ENCODE measurements around the gene NFIA. TPM values are rescaled to one million over a fixed set of nuclear protein-coding genes. Genes with fewer than 3 reads are reported as not detected.
A peak's percentile ranks its signal among the peaks of the same experiment; 100 is the strongest.

NFIA gene
- total RNA-seq, 1 donor, result 19.7 TPM

GRCh38 chr1:61098333-61098732 lies 16.0 kb downstream of the NFIA start:
- no peak for DNase-seq (ENCODE audit: low read depth in 2 of 3, low spot score in 2 of 3)

- no peak for DNase-seq (ENCODE audit: low read depth in 2 of 3, low spot score in 2 of 3)
Observed at GRCh38 chr1:61098906-61099437, 16.6 kb downstream of the NFIA start.

- DNase-seq (ENCODE audit: low read depth in 2 of 3, low spot score in 2 of 3), result no peak
Observed at GRCh38 chr1:61100578-61100977, 18.2 kb downstream of the NFIA start.

GRCh38 chr1:61101536-61101935 lies 19.2 kb downstream of the NFIA start:
- no peak for DNase-seq (ENCODE audit: low read depth in 2 of 3, low spot score in 2 of 3)

DNA sequence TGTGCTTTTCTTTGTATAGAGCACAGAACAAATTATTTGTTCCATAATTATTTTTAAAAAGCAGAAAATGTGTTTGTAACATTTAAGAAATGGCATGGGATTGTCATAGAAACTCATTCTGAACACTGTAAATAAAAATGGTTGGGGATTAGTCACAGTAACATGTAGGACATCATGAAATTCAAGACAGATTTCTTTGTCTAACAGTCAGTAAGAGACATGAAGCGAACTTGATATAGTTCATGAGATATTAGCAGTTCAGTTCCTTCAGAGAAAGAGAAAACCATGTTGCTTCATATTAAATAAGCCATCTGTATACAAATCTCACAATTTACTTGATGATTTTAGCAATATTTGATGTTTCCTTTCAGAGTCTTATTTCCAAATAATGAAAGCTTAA lies 19.7 kb downstream of the NFIA start:
- peak in 1 of 3 donors; percentile 16 for DNase-seq (ENCODE audit: low read depth in 2 of 3, low spot score in 2 of 3)

DNA sequence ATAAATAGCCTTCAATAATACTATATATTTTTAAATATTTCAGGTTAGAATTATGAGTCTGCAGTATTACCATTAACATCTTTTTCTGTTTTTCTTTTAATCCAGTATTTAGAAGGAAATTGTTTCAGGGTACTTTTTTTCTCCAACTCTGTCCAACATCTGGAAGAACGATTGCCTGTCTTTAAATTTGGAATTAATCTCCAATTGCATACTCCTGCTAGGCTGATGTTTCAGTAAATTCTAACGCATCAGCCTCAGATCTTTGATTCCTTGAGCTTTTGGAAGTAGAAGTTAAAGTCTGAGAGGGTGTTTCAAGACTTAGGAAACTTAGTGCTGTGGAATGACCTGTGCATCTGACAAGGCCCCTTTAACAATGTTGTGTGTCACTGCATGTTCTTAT lies 20.3 kb downstream of the NFIA start:
- DNase-seq (ENCODE audit: low read depth in 2 of 3, low spot score in 2 of 3), result no peak

- DNase-seq (ENCODE audit: low read depth in 2 of 3, low spot score in 2 of 3), result peak in 1 of 3 donors; percentile 42
Observed at GRCh38 chr1:61104220-61104671, 21.9 kb downstream of the NFIA start.

GRCh38 chr1:61107638-61108037 lies 25.3 kb downstream of the NFIA start:
- no peak for DNase-seq (ENCODE audit: low read depth in 2 of 3, low spot score in 2 of 3)

GRCh38 chr1:61109158-61109557 lies 26.8 kb downstream of the NFIA start:
- DNase-seq (ENCODE audit: low read depth in 2 of 3, low spot score in 2 of 3), result peak in 1 of 3 donors; percentile 59

DNA sequence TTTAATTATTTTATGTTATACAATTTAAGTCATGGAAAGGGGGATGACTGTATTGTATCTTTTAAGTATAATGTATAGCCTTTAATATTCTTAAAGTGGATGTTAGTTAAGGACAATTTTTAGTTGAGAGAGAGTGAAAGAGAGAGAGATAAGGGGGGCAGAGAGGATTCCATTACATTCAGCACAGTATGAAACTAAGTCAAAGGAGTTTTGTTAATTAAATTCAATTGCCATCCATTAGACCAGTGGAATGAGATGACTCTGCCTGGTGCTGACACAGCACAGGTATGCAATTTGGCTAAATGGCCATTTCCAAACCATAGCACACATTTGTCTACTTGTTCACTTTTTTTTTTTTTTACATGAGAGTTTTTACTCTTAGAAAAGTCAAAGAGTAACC lies 27.5 kb downstream of the NFIA start:
- DNase-seq (ENCODE audit: low read depth in 2 of 3, low spot score in 2 of 3), result no peak

- no peak for DNase-seq (ENCODE audit: low read depth in 2 of 3, low spot score in 2 of 3)
Observed at GRCh38 chr1:61110554-61110953, 28.2 kb downstream of the NFIA start.

GRCh38 chr1:61111084-61112004 lies 29.0 kb downstream of the NFIA start:
- no peak for DNase-seq (ENCODE audit: low read depth in 2 of 3, low spot score in 2 of 3)

DNA sequence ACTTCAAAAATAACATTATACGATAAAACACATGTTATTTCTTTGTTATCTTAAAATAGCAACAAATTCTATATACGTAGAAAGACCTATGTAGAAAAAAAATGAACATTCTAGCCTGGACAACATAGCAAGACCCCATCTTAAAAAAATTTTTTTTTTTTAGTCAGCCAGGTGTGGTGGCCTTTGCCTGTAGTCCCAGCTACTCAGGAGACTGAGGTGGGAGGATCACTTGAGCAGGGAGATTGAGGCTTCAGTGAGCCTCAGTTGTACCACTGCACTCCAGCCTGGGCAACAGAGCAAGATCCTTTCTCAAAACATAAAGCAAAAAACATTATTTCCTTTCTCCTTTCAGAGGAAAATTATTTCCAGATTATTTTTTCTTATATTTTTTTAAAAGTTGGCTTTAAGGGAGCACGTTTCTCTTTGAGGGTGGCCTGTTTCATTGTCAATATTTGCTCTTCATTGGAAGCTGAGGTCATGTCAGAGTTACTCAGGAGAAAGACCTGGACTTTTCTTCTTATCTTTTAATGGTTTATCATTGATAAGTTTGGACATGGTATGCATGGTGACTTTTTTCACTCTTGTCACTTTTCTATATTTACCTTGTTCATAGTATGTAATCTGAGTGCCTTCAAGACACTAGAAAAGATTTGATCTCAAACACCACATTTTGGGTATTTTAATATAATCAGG lies 32.0 kb downstream of the NFIA start:
- no peak for DNase-seq (ENCODE audit: low read depth in 2 of 3, low spot score in 2 of 3)

DNA sequence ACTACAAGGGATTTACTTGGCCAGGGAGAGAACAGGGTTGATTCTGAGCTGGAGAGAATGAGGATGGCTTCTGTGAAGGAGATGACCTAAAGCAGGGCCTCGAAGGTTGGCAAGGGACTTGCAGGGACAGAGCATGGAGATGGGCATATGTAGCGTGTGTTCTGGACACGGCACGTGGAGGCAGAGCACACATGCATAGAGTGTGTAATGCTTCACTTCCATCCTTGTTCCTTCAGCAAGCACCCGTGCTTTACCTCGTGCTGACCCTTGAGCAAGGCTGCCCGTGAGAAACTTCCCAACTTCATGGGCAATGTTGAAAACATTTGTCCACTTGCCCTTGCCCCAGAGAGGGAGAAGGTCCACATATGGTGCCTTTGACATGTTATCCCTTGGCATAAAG lies 33.1 kb downstream of the NFIA start:
- DNase-seq (ENCODE audit: low read depth in 2 of 3, low spot score in 2 of 3), result no peak

GRCh38 chr1:61116421-61116820 lies 34.1 kb downstream of the NFIA start:
- DNase-seq (ENCODE audit: low read depth in 2 of 3, low spot score in 2 of 3), result no peak

- DNase-seq (ENCODE audit: low read depth in 2 of 3, low spot score in 2 of 3), result no peak
Observed at GRCh38 chr1:61117283-61117682, 34.9 kb downstream of the NFIA start.

DNA sequence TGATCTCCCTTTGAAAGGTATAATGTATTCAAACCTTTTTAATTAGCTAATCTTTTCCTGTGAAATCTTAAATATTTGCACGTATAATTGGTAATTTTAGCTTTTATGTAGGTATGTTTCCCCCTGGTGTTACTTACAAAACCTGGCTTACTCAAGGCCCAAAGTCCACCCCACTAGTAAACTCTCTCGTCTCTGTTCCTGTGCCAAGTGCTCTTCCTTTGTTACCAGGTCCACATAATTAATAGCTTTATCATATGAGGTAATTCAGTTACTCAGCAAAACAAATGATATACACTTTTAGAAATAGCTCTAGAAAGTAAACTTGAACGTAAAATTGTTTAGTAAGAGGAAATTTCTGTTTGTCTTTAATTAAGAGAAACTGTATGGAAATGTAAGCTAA lies 36.7 kb downstream of the NFIA start:
- DNase-seq (ENCODE audit: low read depth in 2 of 3, low spot score in 2 of 3), result no peak

DNA sequence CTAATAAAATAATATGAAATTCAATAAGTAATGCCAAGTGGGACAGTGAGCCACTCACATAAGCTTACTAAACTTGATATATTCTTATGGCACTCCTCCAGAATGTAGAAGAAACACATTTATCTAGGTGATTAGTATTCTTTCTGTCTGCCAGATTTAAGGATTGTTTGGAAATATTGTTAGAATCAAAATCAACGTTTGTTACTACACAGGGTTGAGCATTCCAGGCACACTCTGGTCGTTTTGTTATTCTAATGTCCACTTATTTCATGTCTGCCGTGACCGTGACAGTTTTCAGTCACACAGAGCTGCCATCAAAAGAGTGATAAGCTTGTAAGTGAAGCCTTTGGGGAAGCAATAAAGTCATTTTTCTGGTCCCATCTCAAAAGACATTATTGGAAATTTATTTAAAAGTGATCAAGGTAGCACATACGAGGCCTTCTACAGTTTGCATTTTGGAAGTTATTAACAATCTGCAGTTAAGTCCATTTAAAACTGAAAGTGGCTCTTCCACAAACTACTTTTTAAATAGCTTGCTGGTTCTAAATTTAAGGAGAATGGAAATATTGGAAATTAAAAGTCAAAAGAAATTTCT lies 38.0 kb downstream of the NFIA start:
- DNase-seq (ENCODE audit: low read depth in 2 of 3, low spot score in 2 of 3), result no peak

- DNase-seq (ENCODE audit: low read depth in 2 of 3, low spot score in 2 of 3), result no peak
Observed at GRCh38 chr1:61120998-61121397, 38.6 kb downstream of the NFIA start.

DNA sequence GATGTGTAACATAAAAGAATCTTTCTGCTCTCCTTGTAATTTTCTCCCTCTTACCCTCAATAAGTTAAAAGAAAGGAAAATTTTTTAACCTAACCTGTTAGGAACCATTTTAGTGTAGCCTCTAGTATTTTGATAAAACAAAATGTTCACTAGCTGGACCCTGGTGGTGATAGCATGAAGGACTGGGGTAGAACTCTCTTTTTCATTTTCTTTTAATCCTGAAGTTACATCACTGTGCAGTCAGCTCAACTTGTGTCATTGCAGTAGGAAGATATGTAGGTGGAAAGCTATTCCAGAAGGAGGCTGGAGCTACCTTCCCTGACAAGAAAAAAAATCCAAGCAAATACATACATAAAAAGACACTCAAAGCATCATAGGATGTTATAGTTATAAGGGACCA lies 39.3 kb downstream of the NFIA start:
- DNase-seq (ENCODE audit: low read depth in 2 of 3, low spot score in 2 of 3), result no peak

- DNase-seq (ENCODE audit: low read depth in 2 of 3, low spot score in 2 of 3), result no peak
Observed at GRCh38 chr1:61122389-61122788, 40.0 kb downstream of the NFIA start.
